Activated CD4-positive, alpha-beta memory T cell treated with anti-CD3 and anti-CD28 coated beads, Interleukin-2, amount 10 ng/mL, durations not matched to agents 7 days and 5 days (primary cell): ENCODE results near the gene ATAD5. TPM values are rescaled to one million over a fixed set of nuclear protein-coding genes. Genes with fewer than 3 reads are reported as not detected.
A peak's percentile ranks its signal among the peaks of the same experiment; 100 is the strongest.

Experiments used
- CTCF ChIA-PET: fragments of 350-600 bp; sonication (Branson Sonifier 250); formaldehyde crosslinking; loops from one replicate; lab custom pipeline; 2021; ENCODE audit warnings: antibody characterized with exemption, inconsistent platforms; lab: Charles Lee
- POLR2A ChIA-PET: fragments of 350-600 bp; sonication (Branson Sonifier 250); formaldehyde crosslinking; loops from one replicate; lab custom pipeline; 2021; ENCODE audit warnings: antibody characterized with exemption; lab: Charles Lee
- DNase-seq: peaks from one replicate; pipeline ENCODE4 v3.0.0-alpha.2; 2020
- H3K27ac Mint-ChIP-seq: one replicate; pipeline ENCODE4 v1.8.0; 2021; ENCODE audit warnings: mild to moderate bottlenecking, mixed read lengths
- H3K27me3 Mint-ChIP-seq: one replicate; pipeline ENCODE4 v1.8.0; 2021; ENCODE audit warnings: mixed read lengths
- H3K36me3 Mint-ChIP-seq: one replicate; pipeline ENCODE4 v1.8.0; 2021; ENCODE audit warnings: low read depth, mixed read lengths
- H3K4me1 Mint-ChIP-seq: one replicate; pipeline ENCODE4 v1.8.0; 2021; ENCODE audit warnings: mixed read lengths
- H3K4me3 Mint-ChIP-seq: one replicate; pipeline ENCODE4 v1.8.0; 2021; ENCODE audit warnings: mild to moderate bottlenecking, mixed read lengths
- H3K9me3 Mint-ChIP-seq: one replicate; pipeline ENCODE4 v1.8.0; 2021; ENCODE audit warnings: mixed read lengths
- total RNA-seq, 2 experiments: library from RNA; stranded (reverse); gene quantifications; one replicate each; pipeline ENCODE4 v1.2.3, GENCODE V29; 2021

ATAD5 gene, protein sequence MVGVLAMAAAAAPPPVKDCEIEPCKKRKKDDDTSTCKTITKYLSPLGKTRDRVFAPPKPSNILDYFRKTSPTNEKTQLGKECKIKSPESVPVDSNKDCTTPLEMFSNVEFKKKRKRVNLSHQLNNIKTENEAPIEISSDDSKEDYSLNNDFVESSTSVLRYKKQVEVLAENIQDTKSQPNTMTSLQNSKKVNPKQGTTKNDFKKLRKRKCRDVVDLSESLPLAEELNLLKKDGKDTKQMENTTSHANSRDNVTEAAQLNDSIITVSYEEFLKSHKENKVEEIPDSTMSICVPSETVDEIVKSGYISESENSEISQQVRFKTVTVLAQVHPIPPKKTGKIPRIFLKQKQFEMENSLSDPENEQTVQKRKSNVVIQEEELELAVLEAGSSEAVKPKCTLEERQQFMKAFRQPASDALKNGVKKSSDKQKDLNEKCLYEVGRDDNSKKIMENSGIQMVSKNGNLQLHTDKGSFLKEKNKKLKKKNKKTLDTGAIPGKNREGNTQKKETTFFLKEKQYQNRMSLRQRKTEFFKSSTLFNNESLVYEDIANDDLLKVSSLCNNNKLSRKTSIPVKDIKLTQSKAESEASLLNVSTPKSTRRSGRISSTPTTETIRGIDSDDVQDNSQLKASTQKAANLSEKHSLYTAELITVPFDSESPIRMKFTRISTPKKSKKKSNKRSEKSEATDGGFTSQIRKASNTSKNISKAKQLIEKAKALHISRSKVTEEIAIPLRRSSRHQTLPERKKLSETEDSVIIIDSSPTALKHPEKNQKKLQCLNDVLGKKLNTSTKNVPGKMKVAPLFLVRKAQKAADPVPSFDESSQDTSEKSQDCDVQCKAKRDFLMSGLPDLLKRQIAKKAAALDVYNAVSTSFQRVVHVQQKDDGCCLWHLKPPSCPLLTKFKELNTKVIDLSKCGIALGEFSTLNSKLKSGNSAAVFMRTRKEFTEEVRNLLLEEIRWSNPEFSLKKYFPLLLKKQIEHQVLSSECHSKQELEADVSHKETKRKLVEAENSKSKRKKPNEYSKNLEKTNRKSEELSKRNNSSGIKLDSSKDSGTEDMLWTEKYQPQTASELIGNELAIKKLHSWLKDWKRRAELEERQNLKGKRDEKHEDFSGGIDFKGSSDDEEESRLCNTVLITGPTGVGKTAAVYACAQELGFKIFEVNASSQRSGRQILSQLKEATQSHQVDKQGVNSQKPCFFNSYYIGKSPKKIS (N-terminal part only)
- 10 to 100 TPM; 24.0 to 26.7 TPM for total RNA-seq

GRCh38 chr17:30831663-30832437 is at the start of gene ATAD5:
TSS of gene ATAD5 (plus strand) at chr17:30831966. CDS start at chr17:30832348, 382 bp downstream.
- ChIA-PET POLR2A (interaction anchor here (0.6 to 3.8 kb wide), 17 partner anchors 8 to 139 kb away, joined by 3 to 39 read pairs (median 3); partner anchors contain the start of genes CRLF3 and RNF135), CTCF (interaction anchor here (1.0 to 1.4 kb wide), 4 partner anchors 8 to 355 kb away, joined by 3 to 5 read pairs (median 4); partner anchors contain the start of gene GOSR1)
- peak within 1 kb of the TSS; percentile 98 for H3K4me3 Mint-ChIP-seq
- H3K27me3 Mint-ChIP-seq = no peaks in the 10 kb centered on the region
- no peaks in the 10 kb centered on the region for H3K9me3 Mint-ChIP-seq
- DNase-seq = peak; percentile 91
- peaks cover 49% of the 10 kb centered on the region for H3K4me1 Mint-ChIP-seq
- peaks cover 26% of the 10 kb centered on the region for H3K36me3 Mint-ChIP-seq
- peak within 1 kb of the TSS; percentile 91 for H3K27ac Mint-ChIP-seq

DNA sequence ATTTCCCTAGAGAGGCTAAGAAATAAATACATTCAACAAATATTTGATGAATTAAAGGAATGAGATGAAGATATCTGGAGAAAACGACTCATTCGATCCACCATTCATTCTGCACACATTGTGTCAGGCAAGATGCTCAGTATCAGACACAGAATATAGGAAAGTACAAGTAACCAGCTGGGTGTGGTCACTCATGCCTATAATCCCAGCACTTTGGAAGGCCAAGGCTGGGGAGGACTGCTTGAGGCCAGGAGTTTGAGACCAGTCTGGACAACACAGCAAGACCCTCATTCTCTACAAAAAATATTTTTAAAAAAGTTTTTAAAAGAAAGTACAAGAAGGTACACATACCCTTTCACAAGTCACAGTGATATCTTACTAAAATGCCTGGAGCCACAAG is 49.6 kb upstream of the ATAD5 start:
- CTCF ChIA-PET = no interaction called here
- POLR2A ChIA-PET = no interaction called here
- no peaks in the 10 kb centered on the region for H3K27me3 Mint-ChIP-seq
- H3K4me3 Mint-ChIP-seq = no peak overlapping the region
- no peak overlapping the region for H3K27ac Mint-ChIP-seq
- DNase-seq = no peak
- peaks cover 52% of the 10 kb centered on the region for H3K36me3 Mint-ChIP-seq
- peaks cover 12% of the 10 kb centered on the region for H3K4me1 Mint-ChIP-seq
- H3K9me3 Mint-ChIP-seq = no peaks in the 10 kb centered on the region

- H3K36me3 Mint-ChIP-seq = peaks cover 59% of the 10 kb centered on the region
- no peaks in the 10 kb centered on the region for H3K27me3 Mint-ChIP-seq
- no peak for DNase-seq
- no peak overlapping the region for H3K4me3 Mint-ChIP-seq
- H3K27ac Mint-ChIP-seq = peak overlapping the region; percentile 5
- H3K9me3 Mint-ChIP-seq = no peaks in the 10 kb centered on the region
- peaks cover 15% of the 10 kb centered on the region for H3K4me1 Mint-ChIP-seq
- CTCF ChIA-PET = interaction anchor here (0.7 to 2.2 kb wide), 2 partner anchors 36 to 186 kb away, joined by 3 to 20 read pairs; partner anchors contain the start of gene CRLF3
- POLR2A ChIA-PET = interaction anchor here (1.9 to 2.6 kb wide), 2 partner anchors 20 to 35 kb away, joined by 5 to 14 read pairs; partner anchors contain the start of gene CRLF3
Measured at GRCh38 chr17:30788918-30789317, 42.8 kb upstream of the ATAD5 start.

DNA sequence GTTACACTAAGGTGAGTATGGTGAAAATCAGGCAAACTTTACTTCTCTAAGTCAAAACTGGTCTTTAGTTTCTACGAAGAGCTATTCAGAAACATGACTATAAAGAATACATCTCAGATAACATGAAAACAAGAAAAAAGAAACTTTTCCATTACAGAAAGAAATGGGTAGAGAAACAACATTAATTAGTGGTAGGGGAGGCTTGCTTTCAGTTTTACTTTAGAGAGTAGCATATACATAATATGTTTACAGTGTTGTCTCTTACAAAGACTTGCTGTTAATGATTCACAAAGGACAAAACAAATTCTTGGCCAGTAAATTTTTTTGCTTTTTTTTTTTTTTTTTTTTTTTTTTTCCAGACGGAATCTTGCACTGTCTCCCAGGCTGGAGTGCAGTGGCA is 41.5 kb upstream of the ATAD5 start:
- POLR2A ChIA-PET = interaction anchor here (0.9 to 3.2 kb wide), 5 partner anchors 16 to 427 kb away, joined by 3 to 20 read pairs (median 3); partner anchors contain the start of gene CRLF3
- H3K4me3 Mint-ChIP-seq = no peak overlapping the region
- peaks cover 15% of the 10 kb centered on the region for H3K4me1 Mint-ChIP-seq

DNA sequence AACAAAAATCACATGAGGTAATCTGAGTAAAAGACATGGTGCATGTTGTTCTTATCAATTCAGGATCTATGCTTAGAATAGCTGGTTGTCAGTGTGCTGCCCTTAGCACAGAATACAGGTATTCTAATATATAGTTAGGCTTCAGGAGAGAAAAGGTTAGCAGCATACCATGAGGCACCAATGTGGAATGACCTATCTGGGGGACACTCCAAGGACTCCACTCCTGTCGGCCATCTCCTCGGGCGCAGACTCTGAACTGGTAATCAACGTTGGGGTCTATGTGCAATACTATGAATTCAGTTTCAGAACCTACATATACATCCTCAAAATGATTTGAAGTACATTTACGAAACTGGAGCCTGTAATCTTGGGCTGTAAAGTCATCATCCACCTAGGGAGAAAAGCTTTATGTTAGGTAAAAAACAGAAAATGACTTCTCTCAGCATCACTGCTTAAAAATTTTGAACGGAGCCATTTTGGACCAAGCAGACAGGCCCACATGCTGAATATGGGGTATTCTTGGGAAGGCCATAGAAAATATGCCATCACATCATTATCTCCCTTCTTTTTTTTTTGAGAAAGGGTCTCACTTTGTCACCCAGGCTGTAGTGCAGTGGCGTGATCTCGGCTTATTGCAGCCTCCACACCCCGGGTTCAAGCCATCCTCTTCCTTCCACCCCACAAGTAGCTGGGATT is 38.3 kb upstream of the ATAD5 start:
- no peaks in the 10 kb centered on the region for H3K27me3 Mint-ChIP-seq
- ChIA-PET POLR2A (interaction anchor here (0.8 to 1.6 kb wide), 2 partner anchors 16 to 38 kb away, joined by 3 to 4 read pairs; partner anchors contain the start of gene ATAD5), CTCF (interaction anchor here (2.0 kb wide), 1 partner anchor 31 kb away, joined by 7 read pairs; the partner anchor contains the start of gene CRLF3)
- peaks cover 64% of the 10 kb centered on the region for H3K36me3 Mint-ChIP-seq
- H3K27ac Mint-ChIP-seq = no peak overlapping the region
- H3K9me3 Mint-ChIP-seq = no peaks in the 10 kb centered on the region
- peaks cover 28% of the 10 kb centered on the region for H3K4me1 Mint-ChIP-seq
- no peak overlapping the region for H3K4me3 Mint-ChIP-seq
- no peak for DNase-seq

More for the DNA sequence above, 41.5 kb upstream of the ATAD5 start:
- Mint-ChIP-seq H3K27ac (peak overlapping the region; percentile 61), H3K27me3 (no peaks in the 10 kb centered on the region), H3K9me3 (no peaks in the 10 kb centered on the region), H3K36me3 (peaks cover 58% of the 10 kb centered on the region)
- DNase-seq = no peak
- CTCF ChIA-PET = interaction anchor here (0.7 to 2.2 kb wide), 4 partner anchors 19 to 1642 kb away, joined by 3 to 20 read pairs (median 5); partner anchors contain the start of gene CRLF3

- peaks cover 58% of the 10 kb centered on the region for H3K36me3 Mint-ChIP-seq
- no peaks in the 10 kb centered on the region for H3K9me3 Mint-ChIP-seq
- H3K4me3 Mint-ChIP-seq = no peak overlapping the region
- H3K27ac Mint-ChIP-seq = no peak overlapping the region
- POLR2A ChIA-PET = interaction anchor here (0.8 to 3.3 kb wide), 3 partner anchors 15 to 37 kb away, joined by 3 to 16 read pairs (median 4); partner anchors contain the start of genes ATAD5 and CRLF3
- peaks cover 25% of the 10 kb centered on the region for H3K4me1 Mint-ChIP-seq
- DNase-seq = no peak
- CTCF ChIA-PET = interaction anchor here (2.0 kb wide), 1 partner anchor 30 kb away, joined by 7 read pairs; the partner anchor contains the start of gene CRLF3
- H3K27me3 Mint-ChIP-seq = no peaks in the 10 kb centered on the region
Measured at GRCh38 chr17:30794372-30794771, 37.4 kb upstream of the ATAD5 start.

DNA sequence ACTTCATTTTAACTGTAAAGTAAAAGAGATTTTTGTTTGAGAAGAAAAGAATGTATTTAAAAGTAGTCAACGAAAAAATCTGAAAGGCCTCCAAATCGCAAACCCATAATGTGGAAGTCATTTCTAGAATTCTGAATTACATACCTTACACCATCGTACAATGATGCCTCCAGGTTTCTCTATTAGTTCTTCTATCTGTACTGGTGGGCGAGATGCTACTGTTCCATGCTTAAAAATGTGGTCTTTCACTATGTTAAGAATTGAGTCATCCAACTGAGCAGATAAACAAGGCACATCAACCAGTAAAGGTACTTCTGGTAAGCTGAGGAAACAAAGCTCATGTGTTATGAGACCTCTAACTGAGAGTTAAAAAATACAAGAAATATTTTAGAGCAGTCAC is 35.8 kb upstream of the ATAD5 start:
- H3K27ac Mint-ChIP-seq = peak overlapping the region; percentile 38
- no peaks in the 10 kb centered on the region for H3K27me3 Mint-ChIP-seq
- peaks cover 16% of the 10 kb centered on the region for H3K4me1 Mint-ChIP-seq
- DNase-seq = no peak
- H3K9me3 Mint-ChIP-seq = no peaks in the 10 kb centered on the region
- H3K4me3 Mint-ChIP-seq = no peak overlapping the region
- ChIA-PET CTCF (interaction anchor here (1.1 to 2.1 kb wide), 3 partner anchors 10 to 30 kb away, joined by 5 to 9 read pairs (median 7); partner anchors contain the start of gene CRLF3), POLR2A (interaction anchor here (1.5 to 3.3 kb wide), 2 partner anchors 13 to 29 kb away, joined by 8 to 16 read pairs; partner anchors contain the start of gene CRLF3)
- peaks cover 59% of the 10 kb centered on the region for H3K36me3 Mint-ChIP-seq

DNA sequence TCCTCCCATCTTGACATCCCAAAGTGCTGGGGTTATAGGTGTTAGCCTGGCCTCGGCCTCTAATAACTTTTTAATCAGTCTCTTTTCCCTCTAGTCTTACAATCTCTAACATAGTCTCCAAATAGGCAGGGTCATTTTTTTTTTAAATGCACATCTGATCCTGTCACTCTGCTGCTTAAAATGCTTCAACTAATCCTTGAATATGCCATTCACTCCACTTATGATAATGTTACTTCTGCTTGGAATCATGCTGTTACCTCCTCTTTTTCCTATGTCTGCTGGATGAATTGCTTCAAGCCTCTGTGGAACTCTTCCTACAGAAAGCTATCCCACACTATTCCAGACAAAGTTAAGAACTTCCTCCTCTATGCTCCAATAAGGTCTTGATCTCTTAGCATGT is 30.1 kb upstream of the ATAD5 start:
- CTCF ChIA-PET = no interaction called here
- no peak overlapping the region for H3K4me3 Mint-ChIP-seq
- POLR2A ChIA-PET = no interaction called here
- no peaks in the 10 kb centered on the region for H3K9me3 Mint-ChIP-seq
- peak overlapping the region; percentile 19 for H3K27ac Mint-ChIP-seq
- H3K36me3 Mint-ChIP-seq = peaks cover 64% of the 10 kb centered on the region
- H3K4me1 Mint-ChIP-seq = peaks cover 18% of the 10 kb centered on the region
- no peak for DNase-seq
- no peaks in the 10 kb centered on the region for H3K27me3 Mint-ChIP-seq

DNA sequence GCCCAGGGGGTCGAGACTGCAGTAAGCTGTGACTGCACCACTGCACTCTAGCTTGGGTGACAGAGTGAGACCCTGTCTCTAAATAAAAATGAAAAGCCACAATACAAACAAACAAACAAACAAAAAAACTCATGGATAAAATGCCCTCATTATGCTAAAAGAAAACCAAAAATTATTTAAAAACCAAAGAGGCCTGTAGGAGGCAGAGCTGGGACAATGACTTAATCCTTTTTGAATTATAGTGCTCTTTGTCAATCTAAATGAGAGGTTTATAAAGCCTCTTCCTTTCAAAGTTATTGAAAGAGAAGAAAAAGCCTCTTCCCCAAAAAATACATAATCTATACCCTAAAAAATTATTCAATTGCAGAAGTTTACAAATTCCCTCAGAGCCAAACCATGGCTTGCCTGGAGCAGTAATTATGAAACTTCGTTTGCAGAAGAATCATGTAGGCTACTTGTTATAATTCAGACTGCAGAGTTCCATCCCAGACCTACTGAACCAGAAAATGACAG is 25.8 kb upstream of the ATAD5 start:
- DNase-seq = no peak
- Mint-ChIP-seq H3K9me3 (no peaks in the 10 kb centered on the region), H3K27ac (peak overlapping the region; percentile 28), H3K4me3 (no peak overlapping the region), H3K36me3 (peaks cover 52% of the 10 kb centered on the region), H3K4me1 (peaks cover 47% of the 10 kb centered on the region), H3K27me3 (no peaks in the 10 kb centered on the region)
- ChIA-PET CTCF (interaction anchor here (0.6 to 13.1 kb wide), 5 partner anchors 9 to 36 kb away, joined by 3 to 185 read pairs (median 3); partner anchors contain the start of gene CRLF3), POLR2A (interaction anchor here (1.1 to 10.8 kb wide), 4 partner anchors 16 to 25 kb away, joined by 3 to 256 read pairs (median 4); partner anchors contain the start of gene CRLF3)

DNA sequence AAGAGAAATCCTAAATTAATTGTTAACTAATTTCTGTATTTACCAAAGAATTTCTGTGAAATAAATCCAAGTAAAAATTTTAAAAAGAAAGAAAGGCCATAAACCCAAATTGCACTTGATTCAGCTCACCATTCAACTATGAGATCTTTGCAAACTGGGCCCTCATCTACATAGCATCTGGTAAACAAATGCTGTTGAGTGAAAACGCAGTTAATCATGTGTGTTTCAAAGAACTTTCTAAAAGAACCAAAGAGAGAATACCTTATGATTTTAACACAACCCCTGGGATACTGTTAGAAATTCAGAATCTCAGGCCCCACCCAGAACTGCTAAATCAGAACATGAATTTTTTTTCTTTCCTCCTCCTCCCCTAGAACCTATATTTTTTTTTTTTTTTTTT is 23.9 kb upstream of the ATAD5 start:
- Mint-ChIP-seq H3K27ac (peak overlapping the region; percentile 82), H3K4me1 (peaks cover 57% of the 10 kb centered on the region), H3K4me3 (peak overlapping the region; percentile 82), H3K9me3 (no peaks in the 10 kb centered on the region), H3K36me3 (peaks cover 40% of the 10 kb centered on the region), H3K27me3 (no peaks in the 10 kb centered on the region)
- CTCF ChIA-PET = interaction anchor here (13.1 kb wide), 1 partner anchor 16 kb away, joined by 185 read pairs; the partner anchor contains the start of gene CRLF3
- DNase-seq = no peak
- POLR2A ChIA-PET = interaction anchor here (1.3 to 10.8 kb wide), 5 partner anchors 10 to 24 kb away, joined by 5 to 256 read pairs (median 20); partner anchors contain the start of genes ATAD5 and CRLF3
